Stomach (tissue), 9 donors: ENCODE data around the gene EEF1B2. TPM values are rescaled to one million over a fixed set of nuclear protein-coding genes. Genes with fewer than 3 reads are reported as not detected.
"Not testable (repeated sequence)": the region's sequence is repeated elsewhere in the genome, so short reads cannot be mapped to it uniquely, and the experiment has no call there.

Source experiments
- DNase-seq, 2 donors: peaks; one replicate each; pipeline versions ENCODE4 v3.0.0 to v3.0.0-alpha.2; 2013 to 2019
- H3K27ac ChIP-seq, 5 donors: fragments of 200-600 bp in 4 of 5; sonication (generic) in 4 of 5; one replicate each; pipeline ENCODE4 v1.5.1; 2013 to 2019; ENCODE audit warnings: mild to moderate bottlenecking in 1 of 5, moderate library complexity in 1 of 5
- H3K27me3 ChIP-seq, 3 donors: fragments of 200-600 bp; sonication (generic); one replicate each; pipeline ENCODE4 v1.5.1; 2017 to 2019; ENCODE audit warnings: mixed run types in 1 of 3
- H3K36me3 ChIP-seq, 4 donors: fragments of 200-600 bp; sonication (generic); 1 replicate in 3 of 4; 2 replicates in 1 of 4; pipeline ENCODE4 v1.5.1; 2016 to 2019
- H3K4me1 ChIP-seq, 4 donors: fragments of 200-600 bp; sonication (generic); one replicate each; pipeline ENCODE4 v1.5.1; 2016 to 2019
- H3K4me3 ChIP-seq, 4 donors: fragments of 200-600 bp; sonication (generic) in 3 of 4; one replicate each; pipeline ENCODE4 v1.5.1; 2016 to 2019; ENCODE audit warnings: mild to moderate bottlenecking in 1 of 4
- H3K9me3 ChIP-seq, 4 donors: fragments of 200-600 bp; sonication (generic); one replicate each; pipeline ENCODE4 v1.5.1; 2016 to 2019
- CTCF ChIP-seq, 7 experiments: fragments of 450-650 bp in 4 of 7; fragments of 200-600 bp in 3 of 7; sonication (generic) in 3 of 7; IDR thresholded peaks; one replicate each; pipeline ENCODE4 v1.5.1; 2016 to 2019; ENCODE audit warnings: antibody characterized with exemption in 7 of 7, control low read depth in 2 of 7, mild to moderate bottlenecking in 1 of 7
- EP300 ChIP-seq: sonication (generic); formaldehyde crosslinking; IDR thresholded peaks from one replicate; pipeline ENCODE4 v1.6.1; 2017; ENCODE audit warnings: antibody characterized with exemption
- POLR2A ChIP-seq, 4 donors: fragments of 450-650 bp; IDR thresholded peaks; one replicate each; pipeline ENCODE4 v1.6.1; 2016; ENCODE audit warnings: antibody characterized with exemption in 4 of 4, control low read depth in 2 of 4, mild to moderate bottlenecking in 1 of 4, moderate library complexity in 1 of 4
- POLR2AphosphoS5 ChIP-seq, 3 donors: sonication (generic); formaldehyde crosslinking; IDR thresholded peaks; one replicate each; pipeline ENCODE4 v1.6.1; 2016; ENCODE audit warnings: antibody characterized with exemption in 3 of 3
- WGBS, 5 donors: extraction: QIAGEN DNeasy Blood & Tissue Kit in 3 of 5; methylation state at CpG; one replicate each; pipeline versions ENCODE4 v1.1.5 to v1.1.7; 2013 to 2018; 5-methylcytosine and 5-hydroxymethylcytosine counted together
- intact Hi-C: fragments of 100-400 bp; cut with DNase I; formaldehyde crosslinking; loops from one replicate; pipeline ENCODE4 v1.15.1; 2023; ENCODE audit warnings: low total_unique reads
- polyA plus RNA-seq, 3 donors: library from polyadenylated mRNA; stranded (reverse); fragments of 200-250 nt; gene quantifications; one replicate each; pipeline ENCODE4 v1.2.3, GENCODE V29; 2013
- total RNA-seq, 5 donors: library from RNA; depleted of rRNA; stranded (reverse); fragments of >200 nt; gene quantifications; one replicate each; pipeline versions ENCODE4 v1.1.0 to v1.2.3, GENCODE V29; 2014 to 2016
- donor health status: healthy with polysubstance abuse.
- donor health status: Bipolar disorder and iron deficiency.
- donor health status: healthy.

EEF1B2 gene
- total and polyA plus RNA-seq, 8 donors: 62.6 to 1,000 (median 622) TPM

DNA sequence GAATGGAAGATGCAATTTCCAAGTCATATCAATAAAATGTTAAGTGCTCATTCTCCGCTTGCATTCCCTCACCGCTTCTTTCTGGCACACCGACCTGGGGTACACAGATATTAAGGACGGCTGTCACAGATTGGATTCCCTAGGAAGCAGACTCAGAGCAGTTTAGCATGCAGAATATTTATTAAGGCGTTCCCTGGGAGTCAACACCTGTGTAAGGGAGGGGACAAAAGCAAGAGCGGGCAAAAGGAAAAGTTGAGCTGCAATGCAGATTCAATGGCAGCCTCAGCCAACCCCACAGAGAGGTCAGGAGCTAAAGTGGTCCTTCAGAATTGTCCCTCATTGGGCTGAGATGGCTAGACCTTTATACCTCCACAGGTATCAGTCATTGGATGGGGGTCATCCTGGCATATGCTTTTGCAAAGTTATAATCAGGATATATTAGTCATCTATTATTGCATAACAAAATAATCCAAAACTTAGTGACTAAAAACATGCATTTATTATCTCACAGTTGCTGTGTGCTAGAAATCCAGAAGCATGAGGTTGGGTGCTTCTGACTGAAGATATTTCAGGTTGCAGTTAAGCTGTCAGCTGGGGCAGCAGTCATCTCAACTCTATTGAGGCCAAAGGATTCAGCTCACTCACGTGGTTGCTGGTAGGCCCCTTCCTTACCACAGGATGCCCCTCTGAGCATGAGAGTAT, 46.7 kb upstream of the EEF1B2 start:
- Histone ChIP-seq H3K36me3 (peaks cover 0 to 55% (median 22%) of the 10 kb centered on the region in 4 donors), H3K9me3 (peaks cover 0 to 5% (median 0%) of the 10 kb centered on the region in 4 donors), H3K27me3 (no peaks in the 10 kb centered on the region), H3K27ac (no peak overlapping the region), H3K4me1 (no peaks in the 10 kb centered on the region), H3K4me3 (no peak overlapping the region)
- no peak for TF ChIP-seq EP300
- TF ChIP-seq CTCF (IDR thresholded peaks at IDR 0.05): no peak
- no peak for TF ChIP-seq POLR2AphosphoS5 (IDR thresholded peaks at IDR 0.05)
- no peak for TF ChIP-seq POLR2A (IDR thresholded peaks at IDR 0.05)
- 90 to 94% (median 93%) methylated on average over 7 of the region's 7 CpGs for WGBS, 5 donors
- intact Hi-C loops: no loop called here
- no peak for DNase-seq

DNA sequence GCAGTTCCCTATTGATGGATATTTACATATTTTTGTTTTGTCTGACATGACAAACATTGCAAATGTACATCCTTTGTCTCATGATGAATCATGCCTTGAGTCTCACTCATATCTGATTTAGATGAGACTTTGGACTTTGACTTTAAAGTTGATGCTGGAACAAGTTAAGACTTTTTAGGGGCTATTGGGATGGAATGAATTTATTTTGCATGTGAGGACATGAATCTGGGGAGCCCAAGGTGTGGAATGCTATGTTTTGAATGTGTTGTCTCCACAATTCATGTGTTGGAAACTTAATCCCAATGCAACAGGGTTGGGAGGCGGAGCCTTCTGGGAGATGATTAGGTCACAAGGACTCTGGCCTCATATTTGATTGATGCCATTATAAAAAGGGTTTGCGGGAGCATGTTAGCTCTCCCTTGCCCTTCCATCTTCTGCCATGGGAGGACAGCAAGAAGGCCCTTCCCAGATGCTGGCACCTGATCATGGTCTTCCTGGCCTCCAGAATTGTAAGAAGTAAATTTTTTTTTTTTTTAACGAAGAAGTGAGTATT, 44.6 kb upstream of the EEF1B2 start:
- TF ChIP-seq POLR2AphosphoS5 (IDR thresholded peaks at IDR 0.05): no peak
- TF ChIP-seq EP300: no peak
- TF ChIP-seq CTCF (IDR thresholded peaks at IDR 0.05): no peak
- no peak for TF ChIP-seq POLR2A (IDR thresholded peaks at IDR 0.05)
- H3K27ac ChIP-seq: no peak overlapping the region
- H3K4me3 ChIP-seq: no peak overlapping the region
- DNase-seq: no peak
- intact Hi-C loops: no loop called here
- H3K9me3 ChIP-seq: peaks cover 0 to 5% (median 0%) of the 10 kb centered on the region in 4 donors
- H3K4me1 ChIP-seq: no peaks in the 10 kb centered on the region
- WGBS, 5 donors: 91 to 100% (median 96%) methylated on average over 3 of the region's 3 CpGs
- H3K27me3 ChIP-seq: no peaks in the 10 kb centered on the region
- peaks cover under 1 to 74% (median 39%) of the 10 kb centered on the region in 4 donors for H3K36me3 ChIP-seq

- no peak overlapping the region for H3K4me3 ChIP-seq
- H3K27ac ChIP-seq: no peak overlapping the region
- no peaks in the 10 kb centered on the region for H3K4me1 ChIP-seq
- WGBS, 5 donors: 91 to 96% (median 95%) methylated on average over 15 to 21 of the region's 21 CpGs
- intact Hi-C loops: no loop called here
- no peak for DNase-seq
- H3K9me3 ChIP-seq: peaks cover 0 to 6% (median 2%) of the 10 kb centered on the region in 4 donors
- TF ChIP-seq POLR2AphosphoS5 (IDR thresholded peaks at IDR 0.05) (no peak), POLR2A (IDR thresholded peaks at IDR 0.05) (no peak), EP300 (no peak), CTCF (IDR thresholded peaks at IDR 0.05) (no peak)
- H3K27me3 ChIP-seq: no peaks in the 10 kb centered on the region
- peaks cover 9 to 86% (median 51%) of the 10 kb centered on the region in 4 donors for H3K36me3 ChIP-seq
Measured at GRCh38 chr2:206116278-206116677, 43.4 kb upstream of the EEF1B2 start.

DNA sequence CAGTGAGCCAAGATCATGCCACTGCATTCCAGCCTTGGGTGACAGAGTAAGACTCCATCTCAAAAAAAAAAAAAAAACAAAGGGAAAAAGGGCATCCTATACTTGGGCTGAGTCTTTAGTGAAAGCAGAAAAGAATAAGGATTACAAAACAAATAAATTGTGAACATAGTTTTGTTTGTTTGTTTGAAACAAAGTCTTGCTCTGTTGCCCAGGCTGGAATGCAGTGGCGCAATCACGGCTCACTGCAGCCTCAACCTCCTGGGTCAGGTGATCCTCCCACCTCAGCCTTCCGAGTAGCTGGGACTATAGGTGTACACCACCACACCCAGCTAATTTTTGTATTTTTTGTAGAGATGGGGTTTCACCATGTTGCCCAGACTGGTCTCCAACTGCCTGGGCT, 37.1 kb upstream of the EEF1B2 start:
- WGBS, 5 donors: 96 to 100% (median 98%) methylated on average over 3 of the region's 3 CpGs
- H3K36me3 ChIP-seq: peaks cover 56 to 96% (median 92%) of the 10 kb centered on the region in 4 donors
- not testable (repeated sequence) for H3K27ac ChIP-seq

DNA sequence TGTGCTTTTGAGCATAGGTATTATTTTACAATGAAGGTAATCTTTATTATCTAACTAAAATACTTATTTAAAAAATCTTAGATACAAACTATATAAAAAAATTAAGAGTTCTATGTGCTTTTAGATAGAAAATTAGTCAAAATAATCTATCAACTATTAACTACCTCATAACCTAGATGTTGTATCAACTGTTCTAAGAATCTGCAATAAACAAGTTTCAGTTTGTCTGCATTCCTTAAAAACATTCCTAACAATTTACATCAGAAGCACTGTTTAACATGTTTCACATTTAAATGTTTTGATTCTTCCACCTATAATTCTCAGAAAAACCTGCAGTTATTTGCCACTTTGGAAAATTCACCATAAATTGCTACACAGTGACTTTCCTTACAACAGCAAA, 33.8 kb upstream of the EEF1B2 start:
- no peak for TF ChIP-seq EP300
- TF ChIP-seq POLR2AphosphoS5 (IDR thresholded peaks at IDR 0.05): no peak
- TF ChIP-seq CTCF (IDR thresholded peaks at IDR 0.05): no peak
- no peak for TF ChIP-seq POLR2A (IDR thresholded peaks at IDR 0.05)
- Histone ChIP-seq H3K27me3 (no peaks in the 10 kb centered on the region), H3K4me1 (no peaks in the 10 kb centered on the region), H3K4me3 (no peak overlapping the region), H3K9me3 (peaks cover 0 to under 1% (median 0%) of the 10 kb centered on the region in 4 donors), H3K27ac (no peak overlapping the region), H3K36me3 (peaks cover 80 to 100% (median 100%) of the 10 kb centered on the region in 4 donors)
- intact Hi-C loops: no loop called here
- no peak for DNase-seq

More for the DNA sequence above, 37.1 kb upstream of the EEF1B2 start:
- intact Hi-C loops, H3K4me1 ChIP-seq, H3K27me3 ChIP-seq, DNase-seq, H3K9me3 ChIP-seq, H3K4me3 ChIP-seq: not testable (repeated sequence)
